Lung (tissue), 12 donors: ENCODE data around the gene APBB2. TPM values are rescaled to one million over a fixed set of nuclear protein-coding genes. Genes with fewer than 3 reads are reported as not detected.

Experiments
- ATAC-seq: fragments of 200-7000 bp; cut with Tn5 transposase; one replicate; pipeline ENCODE4 v1.9.1; 2020; ENCODE audit warnings: moderate number of reproducible peaks; ENCODE audit not compliant: insufficient read depth, low FRiP score
- DNase-seq, 3 donors: peaks; one replicate each; pipeline ENCODE4 v3.0.0-alpha.2; 2013 to 2017
- H3K27ac ChIP-seq, 2 donors: one replicate each; pipeline ENCODE4 v1.5.1; 2013; ENCODE audit warnings: mild to moderate bottlenecking in 2 of 2, moderate library complexity in 2 of 2, control low read depth in 1 of 2, inconsistent platforms in 1 of 2, low read depth in 1 of 2, low read length in 1 of 2
- H3K27me3 ChIP-seq, 3 donors: one replicate each; pipeline ENCODE4 v1.5.1; 2013; ENCODE audit warnings: low read length in 2 of 3; ENCODE audit not compliant: control insufficient read depth in 3 of 3, insufficient read depth in 3 of 3
- H3K36me3 ChIP-seq, 4 donors: one replicate each; pipeline ENCODE4 v1.5.1; 2013; ENCODE audit warnings: low read length in 4 of 4, mild to moderate bottlenecking in 1 of 4, moderate library complexity in 1 of 4; ENCODE audit not compliant: control insufficient read depth in 4 of 4, insufficient read depth in 4 of 4
- H3K4me1 ChIP-seq, 5 donors: one replicate each; pipeline ENCODE4 v1.5.1; 2013; ENCODE audit warnings: low read length in 5 of 5, mild to moderate bottlenecking in 2 of 5, moderate library complexity in 1 of 5; ENCODE audit not compliant: control insufficient read depth in 5 of 5, insufficient read depth in 5 of 5
- H3K4me3 ChIP-seq: one replicate; pipeline ENCODE4 v1.5.1; 2013; ENCODE audit warnings: mild to moderate bottlenecking, control low read depth, moderate library complexity
- H3K9ac ChIP-seq, 2 donors: one replicate each; pipeline ENCODE4 v1.5.1; 2013; ENCODE audit warnings: low read length in 2 of 2, control low read depth in 1 of 2; ENCODE audit not compliant: insufficient read depth in 1 of 2
- H3K9me3 ChIP-seq, 4 donors: one replicate each; pipeline ENCODE4 v1.5.1; 2013; ENCODE audit warnings: low read length in 3 of 4, mild to moderate bottlenecking in 1 of 4, moderate library complexity in 1 of 4; ENCODE audit not compliant: control insufficient read depth in 4 of 4, insufficient read depth in 3 of 4
- CTCF ChIP-seq: IDR thresholded peaks from 2 replicates; pipeline ENCODE4 v1.5.1; 2012; ENCODE audit warnings: mild to moderate bottlenecking; ENCODE audit errors: control extremely low read depth, extremely low read depth
- WGBS, 2 donors: extraction: QIAGEN DNeasy Blood & Tissue Kit; methylation state at CpG; one replicate each; pipeline ENCODE4 v1.1.7; 2013; 5-methylcytosine and 5-hydroxymethylcytosine counted together
- polyA plus RNA-seq, 2 donors: library from polyadenylated mRNA; stranded (reverse); fragments of 200-250 nt; gene quantifications; one replicate each; pipeline ENCODE4 v1.2.1, GENCODE V29; 2013
- total RNA-seq, 2 donors: library from RNA; depleted of rRNA in 1 of 2; stranded (reverse); fragments of >200 nt in 1 of 2; gene quantifications; one replicate each; pipeline ENCODE4 v1.2.1, GENCODE V29; 2014 to 2021
- donor health status: control.
- donor health status: control.
- donor health status: Bipolar disorder and iron deficiency.
- donor health status: healthy.
- donor health status: DM: yes; HTN: yes; CAD: no.

The APBB2 gene
- total and polyA plus RNA-seq, 4 donors: 13.3 to 99.0 (median 40.4) TPM

GRCh38 chr4:40831146-40831907 is 383.0 kb downstream of the APBB2 start:
- ATAC-seq (no peak), DNase-seq (peak in 1 of 3 donors; percentile 33)
- WGBS, 2 donors: 81 to 84% methylated on average over 18 of the region's 18 CpGs
- H3K27me3 ChIP-seq: no peaks in the 10 kb centered on the region
- H3K4me3 ChIP-seq: no peak overlapping the region
- peaks cover 0 to 23% (median 6%) of the 10 kb centered on the region in 4 donors for H3K36me3 ChIP-seq
- peaks cover 0 to 1% (median 0%) of the 10 kb centered on the region in 4 donors for H3K9me3 ChIP-seq
- H3K4me1 ChIP-seq: peaks cover 0 to 5% (median 3%) of the 10 kb centered on the region in 5 donors
- no peak overlapping the region for H3K27ac ChIP-seq
- no peak overlapping the region for H3K9ac ChIP-seq
- TF ChIP-seq CTCF: no peak

- Histone ChIP-seq H3K4me1 (peaks cover 0 to 5% (median 3%) of the 10 kb centered on the region in 5 donors), H3K27me3 (no peaks in the 10 kb centered on the region), H3K9me3 (peaks cover 0 to 1% (median 0%) of the 10 kb centered on the region in 4 donors), H3K36me3 (peaks cover 0 to 25% (median 10%) of the 10 kb centered on the region in 4 donors), H3K4me3 (no peak overlapping the region), H3K9ac (no peak overlapping the region), H3K27ac (no peak overlapping the region)
- no peak for TF ChIP-seq CTCF
- ATAC-seq (no peak), DNase-seq (no peak)
- 62 to 65% methylated on average over 4 of the region's 4 CpGs for WGBS, 2 donors
Observed at GRCh38 chr4:40829586-40829985, 384.8 kb downstream of the APBB2 start.

GRCh38 chr4:40828661-40829060 is 385.7 kb downstream of the APBB2 start:
- H3K27me3 ChIP-seq: no peaks in the 10 kb centered on the region
- no peak for ATAC-seq
- no peak for TF ChIP-seq CTCF
- WGBS, 2 donors: 95 to 100% methylated on average over 9 of the region's 9 CpGs
- no peak overlapping the region for H3K9ac ChIP-seq
- H3K9me3 ChIP-seq: peaks cover 0 to 1% (median 0%) of the 10 kb centered on the region in 4 donors
- H3K4me1 ChIP-seq: peaks cover 0 to 5% (median 3%) of the 10 kb centered on the region in 5 donors
- no peak overlapping the region for H3K4me3 ChIP-seq
- no peak for DNase-seq
- no peak overlapping the region for H3K27ac ChIP-seq
- H3K36me3 ChIP-seq: peaks cover 0 to 22% (median 11%) of the 10 kb centered on the region in 4 donors
